Stimulated activated CD4-positive, alpha-beta T cell treated with anti-CD3 and anti-CD28 coated beads, Interleukin-15, amount 100 ng/mL, for 48 hours (primary cell): ENCODE data around the gene RASSF9.

ENCODE experiments used
- DNase-seq, 2 donors: peaks; one replicate each; pipeline ENCODE4 v3.0.0-alpha.2; 2020; ENCODE audit warnings: low read depth in 2 of 2

The RASSF9 gene

DNA sequence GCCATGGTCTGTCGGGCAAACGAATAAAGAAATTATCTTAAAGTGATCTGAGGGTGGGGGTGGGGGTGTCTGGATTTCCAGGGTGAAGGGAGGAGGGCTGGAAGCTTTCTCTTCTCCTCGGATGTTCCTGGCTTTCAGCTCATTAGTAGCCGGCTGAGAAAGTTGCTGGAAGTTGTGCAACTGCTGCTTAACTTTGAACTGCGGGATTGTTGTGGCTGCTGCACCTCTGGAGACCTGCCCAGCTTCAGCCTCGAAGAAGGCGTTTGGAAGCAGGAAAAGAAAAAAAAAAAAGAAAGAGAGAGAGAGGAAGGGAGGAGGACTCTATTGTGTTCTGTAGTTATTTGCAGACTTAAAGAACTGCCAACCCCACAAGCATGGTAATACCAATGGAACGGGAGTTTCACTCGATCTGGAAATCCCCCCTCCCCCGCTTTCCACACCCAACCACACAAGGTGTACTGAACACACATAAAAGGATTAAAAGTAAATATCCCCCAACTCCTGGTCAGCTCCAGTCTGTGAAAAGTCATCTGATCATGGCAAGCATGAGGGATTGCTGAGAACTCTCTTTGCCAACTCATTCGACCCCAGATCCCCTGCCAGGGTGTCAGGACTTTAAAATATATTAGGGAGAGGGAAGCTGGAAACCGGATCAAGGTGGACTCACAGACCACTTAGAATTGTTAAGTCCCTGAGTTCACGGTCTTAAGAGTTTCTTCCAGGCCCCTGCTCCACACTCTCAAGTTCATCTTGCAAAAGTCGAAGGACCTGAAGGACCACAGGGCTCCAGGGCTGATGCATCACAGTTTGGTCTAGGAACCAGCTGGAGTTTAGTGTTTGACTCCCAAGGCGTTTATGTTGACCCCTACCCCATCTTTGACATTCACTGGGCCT is at the start of gene RASSF9:
RASSF9 (minus strand) TSS at position 213 of the 894 bp plus-strand sequence; CDS start at position 5, 208 bp downstream.
- no peak for DNase-seq

DNA sequence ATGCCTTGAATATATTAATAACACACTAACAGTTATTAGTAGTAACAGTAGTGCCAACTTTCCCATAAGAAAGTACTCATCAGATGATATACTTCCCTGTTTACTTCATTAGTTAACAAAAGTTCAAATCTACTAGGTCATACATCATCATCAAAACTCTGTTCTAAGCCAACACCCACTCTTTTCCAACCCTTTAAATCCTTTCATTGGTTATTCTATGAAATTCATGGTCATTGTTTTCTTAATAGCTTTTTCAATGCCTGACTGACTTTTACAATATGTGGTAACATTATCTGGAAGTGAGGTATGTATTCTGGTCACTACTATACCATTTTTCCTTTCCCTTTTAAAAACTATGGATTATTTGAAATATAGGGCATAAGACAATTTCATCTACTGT is 47.6 kb upstream of the RASSF9 start:
- DNase-seq: no peak

DNA sequence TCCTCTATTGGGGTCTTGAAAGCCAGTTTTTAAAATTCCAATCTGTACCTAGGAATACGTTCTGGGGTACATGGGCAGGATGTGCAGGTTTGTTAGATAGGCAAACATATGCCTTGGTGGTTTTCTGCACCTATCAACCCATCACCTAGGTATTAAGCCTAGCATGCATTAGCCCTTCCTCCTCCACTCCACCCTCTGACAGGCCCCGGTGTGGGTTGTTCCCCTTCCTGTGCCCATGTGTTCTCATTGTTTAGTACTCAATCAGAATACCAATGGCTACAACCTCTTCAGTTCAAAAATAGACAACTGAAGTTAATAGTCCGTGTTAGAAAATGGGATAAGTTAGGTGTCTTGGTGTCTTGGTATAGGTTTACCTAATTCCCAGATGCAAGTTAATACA is 41.2 kb upstream of the RASSF9 start:
- no peak for DNase-seq

DNA sequence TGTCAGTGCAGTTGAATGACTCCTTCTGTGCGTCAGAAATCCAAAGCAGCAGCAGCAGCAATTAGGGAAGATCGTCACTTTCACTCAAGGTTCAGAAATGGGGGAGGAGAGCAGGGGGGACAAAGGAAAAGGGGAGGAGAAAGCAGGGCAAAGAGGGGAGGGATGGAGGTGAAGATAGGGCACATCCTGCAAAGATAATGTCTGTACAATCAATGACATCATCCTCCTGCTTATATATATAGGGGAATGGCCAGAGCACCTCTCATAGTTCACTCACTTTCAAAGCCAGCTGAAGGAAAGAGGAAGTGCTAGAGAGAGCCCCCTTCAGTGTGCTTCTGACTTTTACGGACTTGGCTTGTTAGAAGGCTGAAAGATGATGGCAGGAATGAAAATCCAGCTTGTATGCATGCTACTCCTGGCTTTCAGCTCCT is 37.8 kb upstream of the RASSF9 start, which contains the start of gene NTS:
NTS (plus strand) TSS at position 265 of the 431 bp plus-strand sequence; CDS start at position 374, 109 bp downstream.
- DNase-seq: no peak

DNA sequence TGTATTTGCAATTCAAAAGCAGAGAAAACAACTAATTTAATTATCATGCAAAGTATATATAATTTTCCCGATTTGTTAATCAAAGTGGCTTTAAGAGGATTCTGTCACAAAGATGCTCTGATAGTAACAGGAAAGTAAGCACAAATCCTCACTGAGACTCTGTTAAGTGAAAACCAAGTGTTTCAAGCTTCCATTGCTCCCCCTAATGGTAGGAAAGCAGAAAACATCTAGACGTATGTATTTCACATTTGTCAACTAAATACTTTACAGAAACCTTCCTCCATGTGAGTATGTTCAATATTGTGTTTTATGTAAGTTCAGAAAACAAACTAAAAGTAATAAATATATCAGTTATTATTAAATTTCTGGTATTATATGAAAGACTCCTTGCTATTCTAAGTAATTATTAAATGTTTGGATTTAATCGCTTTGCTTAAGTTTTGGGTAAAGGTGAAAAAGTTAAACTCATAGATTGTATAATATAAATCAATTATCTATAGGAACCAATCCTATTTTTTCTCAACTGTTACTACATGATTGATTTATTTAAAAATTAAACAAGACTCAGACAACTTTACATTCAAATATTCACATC is 36.4 kb upstream of the RASSF9 start:
- DNase-seq: no peak

DNA sequence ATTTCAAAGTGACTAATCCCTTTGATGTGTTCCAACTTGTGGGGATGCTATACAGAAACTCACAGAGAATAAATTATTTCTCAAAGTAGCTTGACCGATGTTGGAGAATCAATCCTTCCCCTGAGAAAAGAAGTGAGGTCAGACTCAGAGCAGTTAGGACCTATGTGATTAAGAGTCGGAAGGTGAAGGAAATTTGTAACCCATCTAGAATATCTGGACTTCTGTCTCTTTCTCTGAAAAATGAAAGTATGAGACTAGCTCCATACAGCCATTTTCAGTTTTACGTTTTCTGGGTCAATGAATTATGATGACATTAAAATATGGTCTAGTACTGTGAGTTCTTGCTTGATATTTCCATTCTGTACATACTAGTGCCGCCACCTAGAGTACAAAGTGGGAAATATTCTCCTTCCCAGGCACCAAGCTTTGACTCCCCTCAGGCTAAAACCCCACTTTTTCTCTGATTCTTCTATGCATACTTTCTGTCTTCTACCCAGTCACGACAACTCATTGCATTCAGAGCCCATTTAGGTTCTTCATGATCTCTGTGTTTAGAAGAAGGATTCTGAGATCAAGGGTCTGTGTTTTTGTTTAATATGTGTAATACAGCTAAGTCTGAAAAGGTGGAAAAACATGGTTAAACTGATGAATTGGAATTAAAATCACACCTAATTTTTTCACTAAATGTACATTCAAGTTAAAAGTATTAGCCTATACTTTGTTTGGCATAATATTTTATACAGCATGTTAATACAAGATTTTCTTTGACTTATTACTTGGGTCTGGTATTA is 31.0 kb upstream of the RASSF9 start:
- no peak for DNase-seq

DNA sequence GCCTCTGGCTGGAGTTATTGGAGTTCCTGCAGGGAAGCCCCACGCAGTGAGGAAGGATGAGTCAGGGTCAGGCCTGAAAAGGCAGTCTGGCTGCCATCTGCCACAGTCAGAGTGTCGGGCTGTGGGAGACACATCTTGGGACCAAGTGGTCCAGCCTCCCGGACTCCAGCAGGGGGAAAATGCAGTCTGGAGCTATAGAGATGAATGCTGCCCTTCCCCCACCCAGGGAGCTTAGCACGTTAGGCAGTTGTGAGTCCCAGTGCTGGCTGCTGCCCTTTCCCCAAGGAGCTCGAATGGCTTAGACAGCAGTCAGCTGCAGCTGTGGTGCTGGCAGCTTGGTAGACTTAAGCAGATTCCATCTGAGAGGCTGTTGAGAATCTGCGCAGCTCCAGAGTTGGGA is 29.7 kb upstream of the RASSF9 start:
- DNase-seq: no peak

DNA sequence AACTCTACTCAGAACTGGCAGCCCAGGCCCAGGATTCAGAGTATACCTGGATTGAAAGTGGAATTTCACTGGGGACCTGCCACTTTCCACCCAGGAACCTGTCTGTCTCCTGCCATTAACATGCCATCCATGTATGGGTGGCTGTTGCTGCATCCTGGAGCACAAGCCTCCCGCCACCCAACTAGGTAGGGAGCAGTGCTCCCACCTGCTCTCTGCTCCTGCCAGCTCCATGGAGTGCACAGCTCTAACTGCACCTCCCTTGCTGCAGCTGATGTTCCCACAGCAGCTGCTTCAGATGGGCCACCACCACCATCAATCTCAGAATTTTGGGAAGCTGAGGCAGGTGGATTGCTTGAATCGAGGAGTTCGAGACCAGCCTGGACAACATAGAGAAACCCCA is 20.8 kb upstream of the RASSF9 start:
- no peak for DNase-seq

DNA sequence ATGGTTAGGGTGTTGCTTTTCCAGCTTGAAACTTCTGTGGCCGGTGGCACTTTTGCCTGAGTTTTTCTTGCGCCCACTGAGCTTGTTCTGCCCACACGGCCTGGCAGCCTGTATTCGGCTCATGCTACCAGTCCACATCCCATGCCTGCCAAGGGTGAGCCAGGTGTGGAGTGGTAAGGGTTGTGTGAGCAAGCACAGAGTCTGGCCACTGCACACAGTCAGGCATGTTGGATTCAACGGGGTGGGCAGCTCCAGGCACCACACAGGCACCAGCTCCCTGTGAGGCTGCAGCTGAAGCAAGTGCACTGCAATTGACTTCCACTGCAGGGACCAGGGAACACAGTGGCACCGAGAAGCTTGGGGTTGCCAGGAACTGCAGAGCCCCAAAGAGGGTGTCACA is 19.1 kb upstream of the RASSF9 start:
- no peak for DNase-seq

DNA sequence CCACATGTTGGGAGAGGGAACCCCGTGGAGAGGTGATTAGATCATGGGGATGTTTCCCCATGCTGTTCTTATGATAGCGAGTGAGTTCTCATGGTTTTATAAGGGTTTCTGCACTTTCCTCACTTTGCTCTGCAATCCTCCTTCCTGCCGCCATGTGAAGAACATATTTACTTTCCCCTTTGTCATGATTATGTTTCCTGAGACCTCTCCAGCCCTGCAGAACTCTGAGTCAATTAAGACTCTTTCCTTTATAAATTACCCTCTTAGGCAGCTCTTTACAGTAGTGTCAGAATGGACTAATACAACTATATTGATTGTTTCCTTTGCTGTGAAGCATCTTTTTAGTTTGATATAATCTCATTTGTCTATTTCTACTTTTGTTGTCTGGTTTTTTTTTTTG is 13.1 kb upstream of the RASSF9 start:
- DNase-seq: no peak

DNA sequence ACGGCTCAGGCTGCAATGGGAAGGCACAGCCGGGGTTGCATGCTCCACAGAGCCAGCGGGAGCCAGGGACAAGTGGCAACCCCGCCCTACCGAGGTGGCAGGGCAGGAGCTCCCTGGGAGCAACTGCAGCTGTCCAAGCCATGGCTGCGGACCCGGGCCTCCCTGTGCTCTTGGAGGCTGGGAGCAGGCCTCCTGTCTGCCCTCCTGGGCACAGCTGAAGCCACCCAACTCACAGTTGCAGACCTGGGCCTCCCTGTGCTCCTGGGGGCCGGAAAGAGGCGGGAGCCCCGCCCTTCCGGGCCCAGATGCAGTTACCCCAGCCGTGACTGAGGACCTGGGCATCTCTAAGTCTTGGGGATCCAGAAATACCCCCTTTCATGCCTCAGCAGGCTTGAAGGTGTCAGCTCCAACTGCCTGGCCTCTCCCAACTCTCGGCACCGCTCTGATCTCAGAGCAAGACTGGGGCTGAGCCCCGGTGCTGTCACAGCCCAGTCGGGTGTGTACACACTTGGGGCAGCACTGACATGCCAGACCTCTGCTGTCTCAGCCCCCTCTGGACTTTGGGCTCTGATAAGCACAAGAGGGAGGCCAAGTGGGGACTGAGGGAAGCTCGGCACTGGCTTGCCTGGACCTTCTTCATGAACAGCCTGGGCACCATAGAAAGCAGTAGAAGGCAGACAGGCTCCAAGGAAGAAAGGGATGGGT is 7.5 kb upstream of the RASSF9 start:
- DNase-seq: no peak

DNA sequence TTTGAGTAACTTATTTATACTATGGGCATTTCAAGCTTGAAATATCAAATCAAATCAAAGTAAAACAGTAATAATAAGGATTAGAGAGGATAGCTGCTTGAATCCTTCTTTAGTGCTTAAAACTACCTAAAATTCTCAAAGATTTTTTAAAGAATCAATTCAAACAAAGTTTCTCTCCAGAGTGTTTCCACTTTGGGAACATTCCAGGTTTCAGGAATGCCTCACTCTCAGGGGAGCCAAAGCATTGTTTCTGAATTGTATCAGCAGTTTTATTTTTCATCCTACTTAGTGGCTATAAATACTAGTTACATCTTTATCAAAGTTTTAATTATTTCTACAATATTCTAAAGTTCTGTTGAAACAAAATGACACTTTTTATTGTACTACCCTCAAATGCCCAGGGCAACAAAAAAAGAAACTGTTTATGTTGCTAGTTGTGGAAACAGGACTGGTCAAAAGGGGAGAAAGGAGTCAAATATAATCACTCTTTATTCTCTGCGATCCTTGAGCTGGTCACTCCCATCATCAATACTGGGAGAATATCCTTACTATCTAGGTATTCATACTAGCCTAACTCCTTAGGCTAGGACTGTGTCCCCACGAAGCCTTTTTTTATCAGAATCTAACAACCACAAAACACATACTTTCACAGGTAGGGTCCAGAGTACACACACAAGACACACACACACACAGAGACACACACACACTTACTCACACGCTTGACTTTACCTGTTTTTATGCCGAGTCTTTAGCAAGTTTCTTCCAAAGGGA is 598 bp downstream of the RASSF9 start:
- no peak for DNase-seq

DNA sequence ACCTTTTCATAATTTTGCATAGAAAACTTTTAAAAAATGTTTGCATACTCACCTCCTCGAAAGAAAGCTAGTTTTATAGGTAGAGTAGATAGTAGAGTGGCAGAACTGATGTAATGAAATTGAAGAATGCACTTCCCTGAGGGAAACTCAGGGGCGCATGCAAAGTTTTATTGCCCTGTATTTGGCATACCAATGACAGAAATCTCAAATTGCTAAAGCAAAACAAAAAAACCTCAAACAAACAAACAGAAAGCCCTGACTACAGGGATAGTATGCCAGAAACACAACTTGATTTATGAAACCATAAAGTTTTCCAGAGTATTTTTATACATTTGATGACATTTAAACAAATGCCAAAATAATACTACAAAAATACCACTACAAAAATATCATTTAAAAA is 1.8 kb downstream of the RASSF9 start:
- no peak for DNase-seq

DNA sequence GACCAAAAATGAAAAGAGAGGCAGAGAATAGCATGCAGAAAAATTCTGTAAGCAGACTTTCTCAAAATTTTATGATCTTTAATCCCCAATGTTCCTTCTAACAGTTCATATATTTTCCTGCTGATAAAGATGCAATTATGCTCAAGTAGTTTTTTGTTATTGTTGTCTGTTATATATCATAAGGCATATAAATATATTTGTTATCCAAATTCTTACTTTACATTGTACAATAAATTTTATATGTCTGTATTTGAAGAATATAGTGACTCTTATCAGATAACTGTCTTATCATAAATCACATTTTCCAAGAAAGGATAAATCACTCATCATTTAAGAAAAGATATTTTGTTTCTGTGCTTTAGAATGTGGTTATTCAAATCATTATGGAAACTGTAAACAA is 2.6 kb downstream of the RASSF9 start:
- no peak for DNase-seq

DNA sequence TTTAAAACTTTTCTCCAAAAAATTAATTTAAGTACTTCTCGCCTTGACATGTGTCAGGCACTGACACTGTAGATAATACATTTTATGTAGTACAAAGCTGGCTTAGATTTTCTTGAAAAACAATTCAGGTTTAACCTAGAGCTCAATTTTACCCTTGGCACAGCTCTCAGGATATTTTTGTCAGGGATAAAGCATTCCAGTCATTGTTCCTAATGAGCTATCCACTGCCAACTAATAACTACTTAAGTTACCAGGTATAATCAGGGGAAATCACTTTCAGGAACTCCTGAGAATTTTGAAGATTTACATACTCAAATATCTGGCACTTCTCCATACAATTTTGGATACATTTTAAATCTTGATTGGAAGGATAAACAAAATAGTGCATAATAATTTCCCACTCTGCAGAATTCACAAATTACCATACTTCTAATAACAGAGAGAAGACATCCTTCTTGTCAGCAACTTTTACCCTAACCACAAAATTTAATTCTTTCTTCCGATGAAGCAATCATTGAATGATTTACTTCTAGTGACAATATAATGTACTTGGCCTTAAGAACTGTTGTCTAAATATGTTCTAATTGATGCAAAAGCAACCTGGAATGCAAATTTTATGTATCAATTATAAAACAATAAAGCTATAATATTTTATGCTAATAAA is 4.8 kb downstream of the RASSF9 start:
- DNase-seq: no peak

DNA sequence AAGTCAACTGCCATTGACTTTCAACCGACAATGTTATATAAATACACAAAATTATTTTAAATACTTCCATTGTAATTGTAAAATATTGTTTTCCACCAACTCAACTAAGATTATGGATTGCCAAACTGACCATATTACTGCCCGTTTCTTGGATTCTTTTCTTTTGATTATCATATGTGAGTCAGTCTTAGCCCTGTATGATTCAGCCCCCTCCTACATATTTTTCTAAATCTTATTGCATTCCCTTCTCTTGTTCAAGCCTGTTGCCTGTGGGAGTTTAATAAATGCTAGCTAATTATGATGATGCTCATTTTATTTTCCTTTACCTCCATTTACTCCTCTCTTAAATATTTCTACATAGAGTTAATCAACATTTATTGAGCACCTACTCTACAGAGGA is 6.8 kb downstream of the RASSF9 start:
- no peak for DNase-seq

DNA sequence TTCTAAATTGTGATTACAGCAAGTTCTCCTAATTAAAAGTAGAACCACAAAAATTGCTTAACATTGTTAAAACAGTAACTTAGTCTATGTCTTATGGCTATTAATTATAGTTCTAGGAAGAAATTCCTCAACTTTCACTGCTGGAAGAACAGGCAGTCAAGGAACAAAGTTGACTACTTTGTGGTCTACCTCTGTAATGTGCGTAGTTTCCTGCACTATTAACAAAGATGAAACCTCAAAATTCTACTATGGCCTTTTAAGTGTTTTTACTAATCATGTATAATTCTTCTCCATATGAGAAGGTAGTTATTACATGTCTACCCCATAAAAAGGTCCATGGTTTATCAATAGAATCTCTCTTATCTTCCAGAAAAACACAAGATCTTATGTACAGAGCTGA is 7.6 kb downstream of the RASSF9 start:
- DNase-seq: no peak

DNA sequence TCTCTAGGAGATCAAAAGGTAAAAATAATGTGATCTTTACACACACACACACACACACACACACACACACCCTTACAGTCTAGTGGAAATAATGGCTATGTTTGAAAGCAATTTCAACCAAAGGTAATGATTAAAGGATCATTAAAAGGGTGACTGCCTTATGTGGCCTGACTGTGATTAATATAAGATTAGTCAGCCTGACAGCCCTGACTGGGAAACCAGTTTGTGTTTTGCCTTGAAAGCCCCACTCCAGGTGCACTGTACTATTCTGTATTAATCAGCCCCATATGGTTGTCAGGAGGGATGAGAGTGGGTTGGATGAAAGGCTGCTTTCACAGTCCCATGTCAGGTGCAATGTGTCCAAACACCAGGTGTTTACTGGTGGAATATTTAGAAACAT is 10.5 kb downstream of the RASSF9 start:
- DNase-seq: no peak

DNA sequence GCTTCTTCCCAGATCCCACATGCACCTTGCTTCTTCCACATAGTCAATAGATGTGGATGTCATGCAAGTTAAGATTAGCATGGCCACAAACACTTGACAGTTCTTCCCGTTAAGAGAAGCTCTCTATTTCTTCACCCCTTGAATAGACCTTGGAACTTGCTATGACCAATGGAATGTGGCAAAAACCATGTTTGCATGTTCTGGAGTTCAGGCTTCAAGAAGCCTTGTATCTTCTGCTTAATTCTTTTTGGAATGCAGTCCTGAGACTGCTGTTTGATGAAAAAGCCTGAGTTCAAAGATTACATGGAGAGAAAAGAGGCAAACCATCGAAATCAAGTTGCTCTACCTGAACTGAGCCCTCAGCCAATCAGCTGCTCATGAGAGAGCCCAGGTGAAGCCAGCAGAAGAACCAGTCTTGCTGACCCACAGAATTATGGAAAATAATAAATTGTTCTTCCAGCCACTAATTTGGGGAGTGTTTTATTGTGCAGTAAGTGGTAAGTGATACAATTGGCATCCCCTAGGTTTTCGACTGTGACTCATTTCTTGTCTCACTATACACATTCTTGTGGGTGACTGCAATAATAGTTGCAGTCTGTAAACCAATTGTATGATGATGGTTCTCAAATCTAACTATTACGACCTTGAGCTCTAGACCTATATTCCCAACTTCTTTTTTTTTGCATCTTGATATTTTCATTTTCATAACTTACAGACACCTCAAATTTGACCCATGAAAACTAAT is 12.6 kb downstream of the RASSF9 start:
- no peak for DNase-seq

DNA sequence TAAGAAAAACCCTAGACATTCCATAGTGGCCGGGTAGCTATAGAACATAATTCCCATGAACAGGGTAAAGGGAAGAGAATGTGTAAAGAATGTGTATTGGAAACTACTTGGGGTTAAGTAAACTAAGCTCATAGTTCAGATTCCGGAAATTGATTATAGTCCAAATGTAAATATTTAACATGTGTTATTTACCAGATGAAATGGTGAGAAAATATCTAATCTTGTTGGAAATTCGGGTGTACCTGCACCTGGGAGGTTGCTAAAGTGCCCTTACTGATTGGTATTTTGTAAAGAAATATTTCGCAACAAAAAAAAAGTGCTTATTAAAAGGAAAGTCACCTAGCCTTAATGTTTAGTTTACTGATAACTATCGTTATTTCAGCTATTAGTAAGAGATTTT is 14.4 kb downstream of the RASSF9 start:
- no peak for DNase-seq
